Measurements from ENCODE around the gene TMEM255A.

DNA sequence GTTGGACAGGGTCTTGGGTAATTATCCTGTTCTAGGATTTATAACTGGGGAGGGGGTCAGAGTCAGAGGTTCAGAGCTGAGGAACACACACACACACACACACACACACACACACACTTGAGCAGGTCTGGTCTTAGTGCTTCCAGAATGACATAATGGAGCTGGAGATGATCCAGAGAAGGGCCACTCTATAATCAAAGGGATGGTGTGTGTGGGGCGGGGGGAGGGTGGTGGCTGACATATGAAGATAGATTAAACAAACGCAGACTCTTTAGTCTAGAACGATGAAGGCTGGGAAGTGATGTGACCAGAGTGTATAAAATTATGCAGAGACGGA lies 434 bp upstream of the TMEM255A start:
- TF ChIP-seq, protein P1, sequence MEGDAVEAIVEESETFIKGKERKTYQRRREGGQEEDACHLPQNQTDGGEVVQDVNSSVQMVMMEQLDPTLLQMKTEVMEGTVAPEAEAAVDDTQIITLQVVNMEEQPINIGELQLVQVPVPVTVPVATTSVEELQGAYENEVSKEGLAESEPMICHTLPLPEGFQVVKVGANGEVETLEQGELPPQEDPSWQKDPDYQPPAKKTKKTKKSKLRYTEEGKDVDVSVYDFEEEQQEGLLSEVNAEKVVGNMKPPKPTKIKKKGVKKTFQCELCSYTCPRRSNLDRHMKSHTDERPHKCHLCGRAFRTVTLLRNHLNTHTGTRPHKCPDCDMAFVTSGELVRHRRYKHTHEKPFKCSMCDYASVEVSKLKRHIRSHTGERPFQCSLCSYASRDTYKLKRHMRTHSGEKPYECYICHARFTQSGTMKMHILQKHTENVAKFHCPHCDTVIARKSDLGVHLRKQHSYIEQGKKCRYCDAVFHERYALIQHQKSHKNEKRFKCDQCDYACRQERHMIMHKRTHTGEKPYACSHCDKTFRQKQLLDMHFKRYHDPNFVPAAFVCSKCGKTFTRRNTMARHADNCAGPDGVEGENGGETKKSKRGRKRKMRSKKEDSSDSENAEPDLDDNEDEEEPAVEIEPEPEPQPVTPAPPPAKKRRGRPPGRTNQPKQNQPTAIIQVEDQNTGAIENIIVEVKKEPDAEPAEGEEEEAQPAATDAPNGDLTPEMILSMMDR (IDR thresholded peaks at IDR 0.05), result no peak
- TF ChIP-seq EZH2 (IDR thresholded peaks at IDR 0.05; ENCODE audit: borderline replicate concordance, insufficient read depth, low read depth, low read length, poor library complexity, severe bottlenecking), result no peak
